Osteoblast (primary cell): ENCODE results near the gene MTRF1L. TPM values are rescaled to one million over a fixed set of nuclear protein-coding genes. Genes with fewer than 3 reads are reported as not detected.
"Not testable (repeated sequence)": the region's sequence is repeated elsewhere in the genome, so short reads cannot be mapped to it uniquely, and the experiment has no call there.

Source experiments
- DNase-seq: peaks from one replicate; pipeline ENCODE4 v3.0.0; 2011; ENCODE audit warnings: low spot score, mixed read lengths; ENCODE audit not compliant: insufficient read length; ENCODE audit errors: missing footprints
- H2AFZ ChIP-seq: 2 replicates; pipeline ENCODE4 v1.6.0; 2011; ENCODE audit warnings: mild to moderate bottlenecking, low read length
- H3K27ac ChIP-seq: 2 replicates; pipeline ENCODE4 v1.5.1; 2011; ENCODE audit warnings: mild to moderate bottlenecking, low read depth, low read length, moderate library complexity
- H3K27me3 ChIP-seq: 2 replicates; pipeline ENCODE4 v1.6.0; 2012; ENCODE audit warnings: mild to moderate bottlenecking, control low read depth, inconsistent platforms, low read length, moderate library complexity; ENCODE audit not compliant: insufficient read depth
- H3K36me3 ChIP-seq: 2 replicates; pipeline ENCODE4 v1.5.1; 2011; ENCODE audit warnings: mild to moderate bottlenecking, low read length, control low read depth, moderate library complexity; ENCODE audit not compliant: insufficient read depth
- H3K4me1 ChIP-seq: 2 replicates; pipeline ENCODE4 v1.5.1; 2011; ENCODE audit warnings: mild to moderate bottlenecking, low read length, control low read depth, moderate library complexity; ENCODE audit not compliant: insufficient read depth
- H3K4me2 ChIP-seq: 2 replicates; pipeline ENCODE4 v1.6.0; 2011; ENCODE audit warnings: mild to moderate bottlenecking, low read length; ENCODE audit not compliant: insufficient read depth
- H3K4me3 ChIP-seq: fragments of 200-600 bp; sonication (generic); 3 replicates; pipeline ENCODE4 v1.5.1; 2012; ENCODE audit warnings: mild to moderate bottlenecking, low read length, inconsistent platforms; ENCODE audit not compliant: insufficient read depth
- H3K79me2 ChIP-seq: 2 replicates; pipeline ENCODE4 v1.6.0; 2012; ENCODE audit warnings: mild to moderate bottlenecking, low read length, control low read depth, inconsistent platforms; ENCODE audit not compliant: insufficient read depth
- H3K9me3 ChIP-seq: 2 replicates; pipeline ENCODE4 v1.5.1; 2011; ENCODE audit warnings: low read depth, low read length, control low read depth
- H4K20me1 ChIP-seq: 2 replicates; pipeline ENCODE4 v1.6.0; 2012; ENCODE audit warnings: mild to moderate bottlenecking, low read length, control low read depth; ENCODE audit not compliant: insufficient read depth
- CTCF ChIP-seq: IDR thresholded peaks from 2 replicates; pipeline ENCODE4 v1.5.1; 2011; ENCODE audit warnings: mild to moderate bottlenecking, low read depth, low read length, moderate library complexity; ENCODE audit errors: extremely low read depth
- total RNA-seq: library from RNA; depleted of rRNA; stranded (reverse); fragments of >200 nt; gene quantifications from 2 replicates; pipeline ENCODE4 v1.2.3, GENCODE V29; 2012

MTRF1L gene
- total RNA-seq, 1 donor: 18.8 TPM

- peak overlapping the region; percentile 46 for H3K4me2 ChIP-seq
- no peak overlapping the region for H3K4me3 ChIP-seq
- no peak for DNase-seq
- peaks cover 14% of the 10 kb centered on the region for H3K36me3 ChIP-seq
- H2AFZ ChIP-seq: no peak overlapping the region
- peaks cover 9% of the 10 kb centered on the region for H3K4me1 ChIP-seq
- H4K20me1 ChIP-seq: peaks cover 12% of the 10 kb centered on the region
- no peak overlapping the region for H3K27ac ChIP-seq
- no peaks in the 10 kb centered on the region for H3K9me3 ChIP-seq
- peaks cover 76% of the 10 kb centered on the region for H3K79me2 ChIP-seq
- H3K27me3 ChIP-seq: no peaks in the 10 kb centered on the region
- no peak for TF ChIP-seq CTCF
These were observed 2.3 kb downstream of the MTRF1L start for GRCh38 chr6:153000243-153000642.

- Histone ChIP-seq H3K79me2 (peaks cover 81% of the 10 kb centered on the region), H4K20me1 (peaks cover 12% of the 10 kb centered on the region), H3K4me2 (peak overlapping the region; percentile 46), H3K36me3 (peaks cover 14% of the 10 kb centered on the region)
- not testable (repeated sequence) for H3K27me3 ChIP-seq, H3K4me1 ChIP-seq, H3K4me3 ChIP-seq, DNase-seq, H3K9me3 ChIP-seq, H3K27ac ChIP-seq, H2AFZ ChIP-seq
These were observed 3.0 kb downstream of the MTRF1L start for GRCh38 chr6:152999538-152999937.

- no peak overlapping the region for H3K27ac ChIP-seq
- H4K20me1 ChIP-seq: no peaks in the 10 kb centered on the region
- no peak overlapping the region for H2AFZ ChIP-seq
- peaks cover 32% of the 10 kb centered on the region for H3K36me3 ChIP-seq
- peaks cover 79% of the 10 kb centered on the region for H3K79me2 ChIP-seq
- DNase-seq: no peak
- H3K4me3 ChIP-seq: no peak overlapping the region
- no peak for TF ChIP-seq CTCF
- H3K4me1 ChIP-seq: no peaks in the 10 kb centered on the region
- no peaks in the 10 kb centered on the region for H3K9me3 ChIP-seq
- H3K27me3 ChIP-seq: no peaks in the 10 kb centered on the region
- H3K4me2 ChIP-seq: no peak overlapping the region
These were observed 8.7 kb downstream of the MTRF1L start for GRCh38 chr6:152993847-152994246.

GRCh38 chr6:152993431-152993830 lies 9.1 kb downstream of the MTRF1L start:
- Histone ChIP-seq H3K27me3 (no peaks in the 10 kb centered on the region), H3K4me1 (no peaks in the 10 kb centered on the region), H3K79me2 (peaks cover 75% of the 10 kb centered on the region), H3K36me3 (peaks cover 32% of the 10 kb centered on the region), H2AFZ (no peak overlapping the region), H3K4me2 (no peak overlapping the region), H4K20me1 (no peaks in the 10 kb centered on the region), H3K4me3 (no peak overlapping the region), H3K9me3 (no peaks in the 10 kb centered on the region), H3K27ac (no peak overlapping the region)
- DNase-seq: no peak
- peak; percentile 21 for TF ChIP-seq CTCF
